ENCODE results near the gene CUTA.

DNA sequence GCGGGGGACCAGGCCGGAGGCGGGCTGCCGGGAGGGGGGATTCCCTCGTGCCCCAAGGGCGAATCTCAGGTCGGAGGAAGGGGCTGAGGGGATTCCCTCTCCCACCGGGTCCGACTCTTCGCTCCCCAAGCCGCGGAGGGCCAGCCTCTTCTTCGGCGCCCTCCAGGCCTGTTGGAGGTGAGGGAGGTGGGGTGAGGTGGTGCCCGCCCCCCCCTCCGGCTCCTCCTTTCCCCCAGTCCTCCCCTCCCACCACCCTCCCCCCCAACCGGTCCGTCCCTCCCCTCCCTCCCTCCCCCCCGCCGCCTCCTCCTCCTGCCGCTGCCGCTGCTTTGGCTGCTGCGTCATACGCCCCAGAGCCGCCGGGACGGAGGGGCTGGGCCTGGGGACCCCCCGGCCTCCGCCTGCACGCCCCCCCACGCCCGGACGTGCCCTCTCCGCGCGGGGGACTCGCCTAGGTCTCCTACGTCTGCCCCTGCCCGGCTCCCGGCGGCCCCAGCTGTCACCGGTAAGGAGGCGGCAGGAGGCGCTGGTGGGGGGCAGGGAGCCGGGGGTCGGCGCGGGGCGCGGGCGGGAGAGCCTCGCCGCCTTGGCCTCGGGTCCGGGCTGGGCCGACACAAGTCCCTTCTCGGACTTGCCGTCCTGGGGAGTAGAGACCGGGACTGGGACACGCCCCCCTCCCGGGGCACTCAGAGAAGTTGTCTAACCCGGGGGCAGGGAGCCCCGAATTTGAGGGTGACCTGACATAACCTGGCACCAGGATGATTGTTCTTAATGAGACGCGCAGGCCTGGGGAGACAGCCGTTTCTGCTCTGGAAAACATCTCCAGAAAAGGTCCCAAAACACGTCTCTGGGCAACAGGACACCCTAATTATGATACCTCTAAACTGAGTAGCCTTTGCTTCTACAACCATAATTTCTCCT is 6.9 kb downstream of the CUTA start, which contains the start of gene PHF1:
- TF ChIP-seq, protein P1, sequence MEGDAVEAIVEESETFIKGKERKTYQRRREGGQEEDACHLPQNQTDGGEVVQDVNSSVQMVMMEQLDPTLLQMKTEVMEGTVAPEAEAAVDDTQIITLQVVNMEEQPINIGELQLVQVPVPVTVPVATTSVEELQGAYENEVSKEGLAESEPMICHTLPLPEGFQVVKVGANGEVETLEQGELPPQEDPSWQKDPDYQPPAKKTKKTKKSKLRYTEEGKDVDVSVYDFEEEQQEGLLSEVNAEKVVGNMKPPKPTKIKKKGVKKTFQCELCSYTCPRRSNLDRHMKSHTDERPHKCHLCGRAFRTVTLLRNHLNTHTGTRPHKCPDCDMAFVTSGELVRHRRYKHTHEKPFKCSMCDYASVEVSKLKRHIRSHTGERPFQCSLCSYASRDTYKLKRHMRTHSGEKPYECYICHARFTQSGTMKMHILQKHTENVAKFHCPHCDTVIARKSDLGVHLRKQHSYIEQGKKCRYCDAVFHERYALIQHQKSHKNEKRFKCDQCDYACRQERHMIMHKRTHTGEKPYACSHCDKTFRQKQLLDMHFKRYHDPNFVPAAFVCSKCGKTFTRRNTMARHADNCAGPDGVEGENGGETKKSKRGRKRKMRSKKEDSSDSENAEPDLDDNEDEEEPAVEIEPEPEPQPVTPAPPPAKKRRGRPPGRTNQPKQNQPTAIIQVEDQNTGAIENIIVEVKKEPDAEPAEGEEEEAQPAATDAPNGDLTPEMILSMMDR (IDR thresholded peaks at IDR 0.05; ENCODE audit: low read depth, low read length), result no peak
- no peak for TF ChIP-seq EZH2phosphoT487 (IDR thresholded peaks at IDR 0.05; ENCODE audit: low read depth)
